Activated CD4-positive, alpha-beta T cell treated with anti-CD3 and anti-CD28 coated beads, Interleukin-2, amount 50 U/mL, for 24 hours (primary cell): Measurements from ENCODE around the gene TRIM26.
"Not testable (repeated sequence)": the region's sequence is repeated elsewhere in the genome, so short reads cannot be mapped to it uniquely, and the experiment has no call there.

ENCODE experiments used
- DNase-seq, 2 donors: peaks; one replicate each; pipeline ENCODE4 v3.0.0-alpha.2; 2020; ENCODE audit warnings: low read depth in 1 of 2, low spot score in 1 of 2

TRIM26 gene

DNA sequence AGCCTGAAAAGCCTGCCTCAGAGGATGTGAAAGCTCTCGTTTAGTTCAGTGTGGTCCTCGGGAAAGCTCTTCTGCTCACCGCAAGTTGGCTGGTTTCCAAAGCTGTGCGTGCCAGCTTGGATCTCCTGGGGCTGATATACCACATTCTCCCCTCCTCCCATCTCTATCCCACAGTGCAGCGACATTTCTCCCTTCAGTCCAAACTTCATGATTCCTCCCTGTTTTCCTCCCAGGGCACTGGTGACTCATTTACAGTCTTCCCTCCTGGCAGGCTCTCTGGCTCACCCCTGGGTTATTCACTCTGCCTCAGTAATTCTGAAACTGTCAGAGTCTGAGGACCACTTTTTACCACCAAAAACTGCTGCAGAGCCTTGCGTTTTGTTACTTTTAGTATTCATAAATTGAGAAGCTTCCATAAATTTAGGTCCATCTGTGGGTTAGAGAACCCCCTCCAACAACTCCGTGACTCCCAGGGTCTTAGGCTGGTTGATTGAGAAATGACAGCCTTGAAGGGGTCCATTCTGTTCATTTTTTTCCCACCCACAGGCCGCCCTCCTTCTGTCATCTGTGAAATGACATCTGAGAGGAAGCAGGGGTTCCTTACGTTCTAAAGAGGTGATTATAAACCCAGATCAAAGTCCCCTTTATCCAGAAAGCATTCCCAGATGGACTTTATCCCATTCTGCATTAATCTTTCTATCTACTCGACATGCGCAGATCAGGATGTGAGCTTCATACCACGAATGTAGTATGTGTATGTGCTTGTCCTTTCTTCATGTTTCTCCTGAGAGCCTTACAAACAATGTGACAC lies 58.3 kb downstream of the TRIM26 start:
- no peak for DNase-seq

DNA sequence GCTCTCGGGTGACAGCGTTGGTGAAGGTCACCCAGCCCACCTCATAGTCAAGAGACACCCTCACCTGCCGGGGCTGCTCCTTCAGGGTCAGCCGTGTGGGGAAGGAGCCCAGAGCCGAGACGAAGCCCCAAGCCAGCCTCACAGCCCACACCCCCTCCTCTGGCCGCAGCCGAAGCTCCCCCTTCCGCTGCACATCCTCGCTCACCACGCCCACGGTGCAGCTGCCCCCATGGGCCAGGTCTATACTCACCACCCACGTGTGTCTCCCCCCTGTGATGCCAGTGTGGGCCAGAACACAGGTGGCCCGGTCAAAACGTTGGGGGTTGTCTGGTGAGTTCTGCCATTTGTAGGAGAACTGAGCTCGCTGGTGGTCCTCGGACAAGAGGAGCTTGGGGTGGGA lies 59.1 kb downstream of the TRIM26 start:
- no peak for DNase-seq

DNA sequence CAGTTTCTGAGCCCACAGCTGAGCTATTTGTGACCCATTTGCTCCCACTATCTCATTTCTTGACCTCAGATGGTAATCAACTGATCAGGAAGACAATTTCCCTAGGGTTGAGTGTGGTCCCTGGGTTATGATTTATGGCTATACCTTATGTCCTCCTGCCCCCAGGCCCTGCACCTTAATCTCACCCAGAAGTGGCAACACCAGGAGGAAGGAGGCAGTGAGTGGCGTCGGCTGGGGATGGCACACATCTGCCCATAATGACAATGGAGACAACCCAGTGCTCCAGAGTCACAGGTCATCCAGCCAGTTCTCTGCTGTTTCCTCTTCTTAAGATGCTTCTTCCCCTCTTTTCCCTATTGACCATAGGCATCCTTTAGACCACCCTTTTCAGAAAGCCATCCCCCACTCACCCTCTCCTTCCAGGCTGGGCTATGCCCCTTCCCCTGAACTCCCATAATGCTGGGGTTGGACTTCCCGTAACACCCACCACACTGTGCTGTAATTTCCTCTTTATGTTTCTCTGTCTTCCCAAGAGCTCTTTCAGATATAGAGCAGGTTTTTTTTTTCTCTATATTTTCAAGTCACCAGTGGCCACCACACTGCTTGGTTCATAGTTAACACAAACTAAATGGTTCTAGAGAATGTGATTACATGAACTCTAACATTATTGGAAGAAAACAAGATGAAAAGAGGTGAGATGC lies 60.1 kb downstream of the TRIM26 start:
- no peak for DNase-seq

DNA sequence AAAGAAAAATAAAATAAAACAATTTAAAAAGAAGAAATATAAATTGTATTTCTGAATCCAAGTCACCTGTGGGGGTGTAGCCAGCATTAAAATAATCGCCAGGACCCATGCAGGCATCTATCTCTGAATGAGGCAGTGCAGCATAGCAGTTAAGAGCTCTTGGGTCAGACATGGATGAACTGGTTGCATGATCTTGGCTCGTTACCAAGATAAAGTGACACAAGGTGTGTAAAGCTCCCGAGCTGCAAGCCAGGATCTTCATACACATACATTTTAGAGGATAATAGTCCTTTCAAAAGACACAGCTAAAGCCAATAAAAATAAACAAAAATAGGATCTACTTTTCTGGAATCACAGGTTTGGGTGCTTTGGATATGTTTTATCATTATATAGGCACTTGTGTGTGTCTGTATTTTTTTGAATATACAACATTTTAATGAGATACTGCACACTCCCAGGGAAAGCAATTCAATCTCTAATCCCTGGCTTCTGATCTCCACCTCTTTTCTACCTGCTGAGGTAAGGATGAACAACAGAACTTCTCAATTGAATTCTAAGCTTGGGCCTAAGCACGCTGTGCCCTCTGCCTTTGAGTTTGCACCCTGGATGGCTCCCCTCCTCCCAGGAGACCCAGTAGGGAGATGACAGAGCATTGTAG lies 61.1 kb downstream of the TRIM26 start:
- DNase-seq: no peak

DNA sequence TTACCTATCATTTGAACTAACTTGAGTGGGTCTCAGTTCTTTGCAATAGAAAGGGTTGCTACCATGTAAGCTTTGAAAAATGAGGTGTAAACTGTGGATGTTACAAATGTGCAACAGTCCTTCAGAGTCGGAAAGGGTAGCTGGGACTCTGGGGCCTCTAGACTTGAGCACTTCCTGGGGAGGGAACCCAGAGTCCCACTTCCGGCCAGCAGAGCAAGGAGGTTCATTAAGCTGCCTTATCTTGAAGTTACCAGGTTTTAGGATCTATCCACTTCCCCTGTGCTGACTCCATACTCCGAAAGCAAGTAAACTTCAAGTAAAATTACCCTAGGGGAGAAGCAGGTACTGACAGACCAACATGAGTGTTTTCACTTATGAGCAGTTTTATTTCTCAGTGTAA lies 61.6 kb downstream of the TRIM26 start:
- DNase-seq: no peak

DNA sequence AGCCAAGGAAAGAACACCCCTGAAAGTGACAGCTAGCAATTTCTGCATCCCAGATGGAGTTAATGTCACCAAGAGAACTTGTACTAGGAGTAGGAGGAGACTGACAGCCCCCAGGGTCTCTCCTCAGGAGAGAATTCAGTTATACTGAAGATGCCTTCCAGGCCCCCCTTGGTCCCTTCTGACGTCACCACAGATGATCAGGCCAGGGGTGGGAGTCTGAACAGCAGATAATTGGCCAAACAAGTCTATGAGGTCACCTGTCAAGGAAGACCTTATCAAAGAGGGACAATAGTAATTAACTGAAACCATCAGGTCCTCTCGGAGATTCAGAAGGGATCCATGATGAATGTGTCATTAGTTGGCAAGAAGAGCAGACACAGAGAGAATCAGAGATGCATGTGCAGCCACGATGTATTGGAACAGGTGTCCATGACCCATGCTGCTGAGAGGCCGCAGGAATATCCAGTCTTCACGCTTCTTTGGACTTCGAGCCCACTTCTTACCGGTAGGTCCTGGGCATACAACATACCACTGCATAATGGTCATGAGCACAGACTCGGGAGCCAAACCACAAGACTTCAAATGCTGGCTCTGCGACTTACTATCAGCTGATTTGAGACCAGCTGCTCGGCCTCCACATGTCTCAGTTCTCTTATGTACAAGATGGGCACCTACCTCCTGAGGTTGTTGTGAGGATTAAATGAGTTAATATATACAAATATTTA lies 62.4 kb downstream of the TRIM26 start:
- DNase-seq: no peak

DNA sequence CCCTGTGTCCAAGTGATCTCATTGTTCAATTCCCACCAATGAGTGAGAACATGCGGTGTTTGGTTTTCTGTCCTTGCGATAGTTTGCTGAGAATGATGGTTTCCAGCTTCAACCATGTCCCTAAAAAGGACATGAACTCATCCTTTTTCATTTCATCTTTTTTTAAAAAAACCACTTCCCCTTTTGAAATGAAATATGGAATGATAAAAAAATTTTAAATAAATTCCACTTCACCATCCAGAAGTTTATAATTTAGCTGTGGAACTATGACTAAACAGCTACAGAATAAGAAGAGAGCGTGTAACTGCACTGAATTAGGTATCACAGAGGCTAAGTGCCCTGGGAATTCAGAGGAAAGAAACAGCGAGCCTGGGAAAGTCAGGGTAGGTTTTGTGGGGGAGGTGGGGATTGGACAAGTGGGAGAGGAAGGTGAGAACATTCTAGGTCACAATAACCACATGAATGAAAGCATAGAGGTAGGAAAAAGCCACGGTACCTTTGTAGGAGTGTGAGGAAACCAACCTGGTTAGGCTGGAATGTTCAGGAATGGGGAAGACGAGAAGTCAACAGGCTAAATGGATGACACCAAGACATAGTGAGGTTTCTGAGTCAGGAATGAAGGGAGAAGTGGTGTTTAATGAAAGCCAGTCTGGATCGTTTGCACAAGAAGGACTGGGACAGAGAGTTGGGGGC lies 63.2 kb downstream of the TRIM26 start:
- DNase-seq: no peak

DNA sequence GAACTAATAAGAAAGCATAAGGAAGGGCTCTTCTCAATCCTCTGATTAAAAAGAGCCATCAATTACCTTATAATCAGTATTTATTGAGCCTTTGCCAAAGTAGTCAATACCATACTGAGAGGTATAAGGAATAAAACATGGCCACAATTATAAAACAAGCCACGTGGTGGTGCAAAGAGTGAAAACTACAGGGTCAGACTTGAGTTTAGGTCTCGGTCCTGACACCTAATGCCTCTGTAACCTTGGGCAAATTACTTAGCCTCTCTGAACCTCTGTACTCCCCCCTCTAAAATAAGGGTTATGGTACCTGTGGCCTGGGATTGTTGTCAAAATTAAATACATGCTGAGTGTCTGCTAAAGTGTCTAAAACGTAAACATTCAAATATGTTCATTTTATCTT lies 64.0 kb downstream of the TRIM26 start:
- DNase-seq: no peak

DNA sequence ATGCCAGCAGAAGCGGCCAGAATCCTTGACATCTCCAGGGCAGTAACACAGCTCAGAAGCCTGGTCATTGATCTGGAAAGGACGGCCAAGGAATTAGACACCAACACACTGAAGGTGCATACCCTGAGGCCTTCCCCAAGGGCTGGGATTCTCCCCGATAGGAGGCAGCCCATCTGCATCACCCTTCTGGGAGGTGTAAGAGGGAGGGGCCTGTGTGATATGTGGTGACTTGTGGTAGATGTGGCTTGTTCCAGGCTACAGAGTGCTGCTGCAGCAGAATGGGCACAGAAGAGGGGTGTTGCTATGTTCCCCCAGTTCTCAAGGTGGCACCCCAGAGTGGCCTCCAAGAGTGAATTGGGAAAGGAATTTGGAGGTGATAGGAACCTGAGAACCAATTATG lies 66.1 kb downstream of the TRIM26 start:
- no peak for DNase-seq

DNA sequence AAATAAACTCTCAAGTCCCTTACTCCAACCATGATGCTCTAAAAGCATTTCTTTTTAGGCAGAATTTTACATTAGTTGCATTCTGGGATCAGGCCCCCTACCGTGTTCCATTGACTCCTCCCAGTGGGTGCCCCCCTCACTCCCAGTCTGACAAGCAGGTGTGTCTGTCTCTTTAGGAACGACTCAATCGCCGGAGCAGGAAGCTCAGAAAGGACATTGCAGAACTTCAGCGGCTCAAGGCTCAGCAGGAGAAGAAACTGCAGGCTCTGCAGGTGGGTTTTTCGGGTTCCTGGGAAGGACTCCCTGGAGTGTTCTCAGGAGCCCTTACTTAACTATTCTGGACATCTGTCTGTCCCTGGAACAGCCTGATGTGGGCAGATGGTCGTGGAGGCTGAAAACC lies 67.4 kb downstream of the TRIM26 start:
- DNase-seq: no peak

DNA sequence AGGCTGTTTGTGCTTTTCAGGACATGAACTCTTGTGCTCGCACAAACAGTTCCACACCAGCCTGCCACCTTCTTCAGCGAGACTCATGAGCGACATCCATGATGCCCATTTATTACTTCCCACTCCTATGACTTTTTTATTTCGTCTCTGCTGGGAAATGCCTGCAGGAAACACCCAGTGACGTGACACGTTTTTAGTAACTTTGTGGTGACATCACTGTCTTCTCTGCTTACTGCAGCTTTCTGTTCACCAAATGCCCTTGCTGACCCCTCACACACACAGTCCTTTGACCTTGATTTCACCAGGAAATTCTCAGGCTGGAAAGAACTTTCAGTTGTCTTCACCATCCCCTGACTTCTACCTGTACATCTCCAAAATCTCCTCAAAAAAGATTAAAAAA lies 68.4 kb downstream of the TRIM26 start:
- no peak for DNase-seq

DNA sequence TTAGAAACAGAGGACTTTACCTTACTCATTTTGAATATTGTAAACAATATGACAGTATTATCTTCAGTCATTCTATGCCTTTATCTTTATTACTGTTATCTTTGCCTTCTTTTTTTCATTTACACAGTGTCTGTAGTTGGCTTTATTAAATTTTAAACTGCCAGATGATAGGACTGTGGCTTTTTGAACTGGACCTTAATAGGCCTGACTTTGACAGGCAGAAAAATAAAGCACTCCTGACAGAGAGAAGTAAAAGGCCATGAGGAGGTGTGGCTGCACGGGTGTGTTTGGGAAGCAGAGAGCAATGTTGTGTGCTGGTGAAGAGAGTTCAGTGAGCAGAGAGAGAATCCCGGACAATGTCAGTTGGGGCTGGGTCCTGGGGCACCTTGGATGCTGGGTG lies 69.4 kb downstream of the TRIM26 start:
- DNase-seq: no peak

DNA sequence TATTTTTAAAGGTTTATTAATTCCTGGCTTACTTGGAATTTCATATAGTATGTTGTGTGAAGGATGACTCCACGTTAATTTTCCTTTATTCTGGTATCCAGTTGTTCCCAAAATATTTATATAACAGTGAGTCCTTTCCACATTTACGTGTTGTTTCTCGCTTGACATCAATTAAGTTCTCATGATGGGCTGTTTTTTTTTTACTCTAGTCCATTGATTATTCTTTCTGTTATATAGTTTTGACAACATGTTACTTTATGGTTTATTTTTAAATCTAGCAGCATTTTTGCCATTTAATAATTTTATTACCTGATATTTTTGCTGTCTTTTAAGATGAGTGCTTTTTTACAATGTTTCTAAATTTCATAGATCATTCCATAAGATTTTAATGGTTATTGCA lies 70.5 kb downstream of the TRIM26 start:
- DNase-seq: no peak

DNA sequence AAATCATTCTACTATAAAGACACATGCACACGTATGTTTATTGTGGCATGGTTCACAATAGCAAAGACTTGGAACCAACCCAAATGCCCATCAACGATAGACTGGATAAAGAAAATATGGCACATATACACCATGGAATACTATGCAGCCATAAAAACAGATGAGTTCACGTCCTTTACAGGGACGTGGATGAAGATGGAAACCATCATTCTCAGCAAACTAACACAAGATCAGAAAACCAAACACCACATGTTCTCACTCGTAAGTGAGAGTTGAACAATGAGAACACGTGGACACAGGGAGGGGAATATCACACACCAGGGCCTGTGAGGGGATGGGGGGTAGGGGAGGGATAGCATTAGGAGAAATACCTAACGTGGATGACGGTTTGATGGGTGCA lies 73.0 kb downstream of the TRIM26 start:
- not testable (repeated sequence) for DNase-seq

DNA sequence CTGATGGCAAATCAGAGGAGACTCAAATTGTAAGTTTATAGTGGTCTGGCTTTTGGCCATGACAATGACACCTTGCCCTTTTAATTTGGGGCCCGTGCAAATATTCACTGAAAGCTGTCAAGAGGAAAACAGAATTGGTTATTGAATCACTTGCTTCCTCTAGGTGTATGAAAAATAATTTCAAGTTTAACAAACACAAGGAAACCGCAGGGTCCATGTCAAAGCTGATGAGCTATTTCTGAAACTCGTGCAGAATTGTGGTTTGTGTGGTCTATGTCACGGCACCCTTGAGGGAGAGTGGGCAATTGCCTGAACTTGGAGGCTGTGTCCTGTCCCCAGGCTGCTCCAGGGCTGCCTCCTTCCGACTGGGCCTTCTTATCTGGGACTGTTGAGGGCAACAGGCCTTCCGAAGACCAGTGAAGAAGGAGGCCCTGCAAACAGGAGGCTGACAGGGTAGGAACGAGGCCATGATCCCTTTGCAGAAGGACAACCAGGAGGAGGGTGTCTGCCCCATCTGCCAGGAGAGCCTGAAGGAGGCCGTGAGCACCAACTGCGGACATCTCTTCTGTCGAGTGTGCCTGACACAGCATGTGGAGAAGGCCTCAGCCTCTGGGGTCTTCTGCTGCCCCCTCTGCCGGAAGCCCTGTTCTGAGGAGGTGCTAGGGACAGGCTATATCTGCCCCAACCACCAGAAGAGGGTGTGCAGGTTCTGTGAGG lies 76.5 kb downstream of the TRIM26 start:
- no peak for DNase-seq

DNA sequence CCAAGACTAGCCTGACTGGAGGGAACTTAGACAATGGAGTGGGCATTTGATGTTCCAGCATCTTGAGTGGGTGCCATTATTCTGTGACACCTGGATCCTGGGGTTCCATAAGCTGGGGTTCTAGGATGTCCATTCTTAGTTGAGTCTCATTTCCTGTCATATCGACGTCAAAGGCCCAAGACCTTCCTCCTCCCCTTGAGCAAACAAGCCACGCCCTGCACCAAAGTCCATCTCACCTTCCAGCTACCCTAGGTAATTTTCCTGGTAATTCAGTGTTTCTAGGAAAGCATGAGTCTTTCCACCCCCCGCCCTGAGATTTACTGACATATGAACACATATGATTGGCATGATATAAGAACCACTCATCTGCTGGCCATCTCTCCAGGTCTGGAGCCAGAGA lies 77.4 kb downstream of the TRIM26 start, which contains the start of gene TRIM40:
TRIM40 (plus strand) TSS at position 384 of the 400 bp plus-strand sequence. CDS start 897 bp downstream, outside the sequence.
- DNase-seq: no peak

DNA sequence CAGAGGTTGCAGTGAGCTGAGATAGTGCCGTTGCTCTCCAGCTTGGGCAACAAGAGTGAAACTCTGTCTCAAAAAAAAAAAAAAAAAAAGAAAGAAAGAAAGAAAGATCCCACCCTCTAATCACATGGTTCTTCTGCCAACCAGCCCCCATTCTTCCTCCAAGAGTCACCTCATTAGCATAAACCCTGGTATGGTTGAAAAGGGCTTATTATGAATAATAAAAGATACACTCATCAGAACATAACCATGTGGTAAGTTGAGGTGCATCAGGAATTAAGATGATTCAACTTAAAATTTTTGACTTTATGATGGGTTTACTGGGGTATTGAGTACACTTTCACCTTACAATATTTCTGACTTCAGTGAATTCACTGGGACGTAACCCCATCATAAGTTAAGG lies 78.1 kb downstream of the TRIM26 start:
- no peak for DNase-seq
